ENCODE data around the gene ART1. TPM values are rescaled to one million over a fixed set of nuclear protein-coding genes. Genes with fewer than 3 reads are reported as not detected.

ART1 gene
- total and polyA plus RNA-seq, 2 of the 8 experiments (the other 6 are each of a cell fraction or from before 2014, with no cell fraction given) = not detected

- Histone ChIP-seq H3K4ac (replicated peaks; ENCODE audit: insufficient read length, low read depth, low read length) (no peak overlapping the region), H2AFZ (ENCODE audit: low read length) (no peak overlapping the region), H3K14ac (ENCODE audit: insufficient read length) (no peak overlapping the region), H3K56ac (replicated peaks; ENCODE audit: insufficient read length, low read depth, low read length) (no peak overlapping the region), H3K23me2 (ENCODE audit: low read depth, low read length) (peaks cover 11% of the 10 kb centered on the region; the same call in 1 of the 2 replicates), H2BK120ac (replicated peaks; ENCODE audit: low read depth, low read length) (no peak overlapping the region), H3K79me1 (ENCODE audit: low read depth, low read length) (no peaks in the 10 kb centered on the region), H3K18ac (ENCODE audit: extremely low read depth, low read length) (no peak overlapping the region), H3K27me3 (replicated peaks in 1 of 4; ENCODE audit: control insufficient read depth in 3 of 4, extremely low read depth in 1 of 4, insufficient read depth in 3 of 4, low read length in 3 of 4) (peaks cover 0 to 6% (median 0%) of the 10 kb centered on the region in 4 experiments; a peak in 4 of 7 replicates), H2BK15ac (ENCODE audit: low read length) (no peak overlapping the region; the same call in 1 of the 2 replicates), H3K23ac (ENCODE audit: insufficient read length) (no peak overlapping the region), H3K4me3 (ENCODE audit: extremely low read depth in 1 of 4, insufficient read depth in 2 of 4, low read depth in 3 of 4, low read length in 4 of 4) (no peak overlapping the region), H3K4me2 (ENCODE audit: insufficient read depth in 1 of 2, low read depth in 2 of 2, low read length in 2 of 2) (no peak overlapping the region), H2BK5ac (ENCODE audit: low read depth, low read length) (no peak overlapping the region), H4K5ac (ENCODE audit: insufficient read length, low read depth, low read length) (no peak overlapping the region), H3K79me2 (ENCODE audit: control insufficient read depth in 1 of 2, insufficient read depth in 2 of 2, low read length in 2 of 2) (no peaks in the 10 kb centered on the region), H3K4me1 (replicated peaks in 1 of 4; ENCODE audit: control insufficient read depth in 3 of 4, insufficient read depth in 4 of 4, low read length in 3 of 4) (peaks cover 0 to 10% (median 1%) of the 10 kb centered on the region in 4 experiments; a peak in 4 of 7 replicates), H3K9ac (replicated peaks in 1 of 4; ENCODE audit: extremely low read depth in 1 of 4, low read depth in 3 of 4, low read length in 3 of 4) (no peak overlapping the region), H3K36me3 (ENCODE audit: control insufficient read depth in 2 of 4, insufficient read depth in 4 of 4, low read length in 3 of 4) (no peaks in the 10 kb centered on the region), H3K27ac (ENCODE audit: low read depth, low read length) (no peak overlapping the region), H3K9me3 (ENCODE audit: insufficient read depth in 2 of 2, low read depth in 1 of 2, low read length in 1 of 2) (peaks cover 7% of the 10 kb centered on the region in 2 experiments; a peak in 2 of 4 replicates), H2AK5ac (ENCODE audit: low read depth, low read length) (0 out of 2 replicates have a peak overlapping the region, but pooled peaks have one; percentile 9), H4K20me1 (replicated peaks in 1 of 2; ENCODE audit: control insufficient read depth in 1 of 2, insufficient read depth in 2 of 2, low read length in 2 of 2) (no peaks in the 10 kb centered on the region), H2BK12ac (ENCODE audit: low read depth, low read length) (no peak overlapping the region; the same call in 1 of the 2 replicates), H4K8ac (ENCODE audit: extremely low read depth, insufficient read depth, low read length) (no peak overlapping the region), H4K91ac (replicated peaks; ENCODE audit: insufficient read length, low read length) (no peak overlapping the region), H2BK20ac (ENCODE audit: low read length) (no peak overlapping the region)
- POLR2A ChIA-PET (ENCODE audit: partially characterized antibody) = no interaction called here
- CTCF ChIA-PET (ENCODE audit: partially characterized antibody) = interaction anchor here (1.1 kb wide), 1 partner anchor 19 kb away, joined by 4 read pairs; no protein-coding TSS in a partner anchor
- TF ChIP-seq RAD21 (IDR thresholded peaks at IDR 0.05 in 1 of 2, conservative IDR thresholded peaks at IDR 0.05 in 1 of 2; ENCODE audit: low read depth in 2 of 2, low read length in 2 of 2) (0 out of 4 replicates have a peak, but pooled peaks of 1 of the 2 experiments have one; percentile 3), PHF8 (conservative IDR thresholded peaks at IDR 0.05; ENCODE audit: low read depth, low read length) (no peak), GABPA (IDR thresholded peaks at IDR 0.05; ENCODE audit: borderline replicate concordance, insufficient read depth, low read length) (no peak)
- FAIRE-seq (no peak), DNase-seq (ENCODE audit: low read depth in 1 of 2, low spot score in 2 of 2) (no peak)
- 76% methylated on average over 7 of the region's 7 CpGs; no CpG with 5 or more reads in 1 of the 2 experiments for WGBS, 2 experiments (ENCODE audit: extremely low coverage in 1 of 2, insufficient coverage in 1 of 2, insufficient read length in 1 of 2, insufficient replicate concordance in 2 of 2, low coverage in 1 of 2, low lambda C conversion rate in 2 of 2, missing lambda C conversion rate in 1 of 2)
Measured at GRCh38 chr11:3645552-3645951, 624 bp downstream of the ART1 start.

Data from H1 (cell line).